HG03066 (cell line): ENCODE data around the gene TEKT1.
"Not testable (repeated sequence)": the region's sequence is repeated elsewhere in the genome, so short reads cannot be mapped to it uniquely, and the experiment has no call there.

Source experiments
- ATAC-seq: cut with Tn5 transposase; IDR thresholded peaks from one replicate; pipeline ENCODE4 v1.9.1; 2021; ENCODE audit warnings: low read depth; ENCODE audit not compliant: unreplicated experiment

The TEKT1 gene

DNA sequence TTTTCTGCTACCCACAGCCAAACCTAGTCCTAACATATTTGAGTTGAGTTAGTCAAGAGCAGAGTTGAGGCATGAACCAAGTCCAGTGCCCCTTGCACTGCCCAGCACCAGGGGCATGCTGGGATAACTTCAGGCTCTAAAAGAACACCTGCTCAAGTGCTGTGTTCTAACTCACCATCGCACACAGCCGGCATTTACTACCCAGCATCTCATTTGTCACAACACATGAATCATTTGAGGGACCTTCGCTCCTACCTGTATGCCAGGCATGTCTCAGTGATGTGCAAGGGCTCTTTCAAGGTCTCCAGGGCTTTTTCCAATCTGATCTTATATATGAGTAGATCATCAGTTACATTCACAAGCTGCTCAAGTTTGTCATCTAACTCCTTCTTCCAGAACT, 12.6 kb downstream of the TEKT1 start:
- no peak for ATAC-seq

DNA sequence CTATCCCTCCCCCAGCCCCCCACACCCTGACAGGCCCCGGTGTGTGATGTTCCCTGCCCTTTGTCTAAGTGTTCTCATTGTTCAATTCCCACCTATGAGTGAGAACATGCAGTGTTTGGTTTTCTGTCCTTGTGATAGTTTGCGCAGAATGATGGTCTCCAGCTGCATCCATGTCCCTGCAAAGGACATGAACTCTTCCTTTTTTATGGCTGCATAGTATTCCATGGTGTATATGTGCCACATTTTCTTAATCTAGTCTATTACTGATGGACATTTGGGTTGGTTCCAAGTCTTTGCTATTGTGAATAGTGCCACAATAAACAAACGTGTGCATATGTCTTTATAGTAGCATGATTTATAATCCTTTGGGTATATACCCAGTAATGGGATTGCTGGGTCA, 15.2 kb downstream of the TEKT1 start:
- not testable (repeated sequence) for ATAC-seq

DNA sequence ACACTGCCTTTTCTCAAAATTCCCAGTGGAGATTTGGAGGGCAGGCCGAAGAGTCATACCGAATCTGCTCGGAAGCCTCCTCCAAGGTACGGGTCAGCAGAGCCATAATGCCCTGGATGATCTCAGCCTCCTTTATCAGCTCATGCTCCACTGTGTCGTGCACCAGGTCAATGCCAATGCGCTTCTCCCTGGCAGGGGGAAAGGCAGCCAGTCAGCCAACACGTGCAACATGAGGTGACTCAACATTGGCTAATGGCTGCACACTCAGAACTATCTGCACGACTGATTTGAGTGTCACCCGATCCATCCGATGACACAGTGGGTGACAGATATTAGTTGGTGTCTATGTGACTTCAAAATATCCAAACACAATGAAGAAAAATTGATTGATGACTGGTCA, 15.8 kb downstream of the TEKT1 start:
- no peak for ATAC-seq

GRCh38 chr17:6812295-6812694, 19.2 kb downstream of the TEKT1 start:
- no peak for ATAC-seq

GRCh38 chr17:6811510-6811909, 20.0 kb downstream of the TEKT1 start:
- no peak for ATAC-seq

- ATAC-seq = no peak
Measured at GRCh38 chr17:6800422-6801027, 31.0 kb downstream of the TEKT1 start.

DNA sequence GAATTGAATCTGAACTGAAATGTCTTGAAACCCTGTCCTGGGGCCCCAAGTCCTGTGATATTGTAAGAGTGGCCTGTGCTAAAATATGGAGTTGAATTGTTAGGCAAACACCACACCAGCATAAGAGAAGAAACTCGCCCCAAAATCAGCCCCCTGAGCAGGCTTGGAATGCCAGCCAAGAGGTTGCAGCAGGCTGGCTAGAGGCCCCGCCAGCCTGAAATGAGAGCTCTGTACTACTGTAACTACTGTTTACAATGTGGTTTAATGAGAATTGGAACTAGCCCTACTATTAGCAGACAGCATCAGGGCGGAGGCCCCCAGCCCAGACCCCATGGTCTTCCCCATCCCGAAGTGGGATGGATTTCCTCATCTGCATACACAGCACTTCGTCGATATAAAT, 31.8 kb downstream of the TEKT1 start:
- no peak for ATAC-seq

DNA sequence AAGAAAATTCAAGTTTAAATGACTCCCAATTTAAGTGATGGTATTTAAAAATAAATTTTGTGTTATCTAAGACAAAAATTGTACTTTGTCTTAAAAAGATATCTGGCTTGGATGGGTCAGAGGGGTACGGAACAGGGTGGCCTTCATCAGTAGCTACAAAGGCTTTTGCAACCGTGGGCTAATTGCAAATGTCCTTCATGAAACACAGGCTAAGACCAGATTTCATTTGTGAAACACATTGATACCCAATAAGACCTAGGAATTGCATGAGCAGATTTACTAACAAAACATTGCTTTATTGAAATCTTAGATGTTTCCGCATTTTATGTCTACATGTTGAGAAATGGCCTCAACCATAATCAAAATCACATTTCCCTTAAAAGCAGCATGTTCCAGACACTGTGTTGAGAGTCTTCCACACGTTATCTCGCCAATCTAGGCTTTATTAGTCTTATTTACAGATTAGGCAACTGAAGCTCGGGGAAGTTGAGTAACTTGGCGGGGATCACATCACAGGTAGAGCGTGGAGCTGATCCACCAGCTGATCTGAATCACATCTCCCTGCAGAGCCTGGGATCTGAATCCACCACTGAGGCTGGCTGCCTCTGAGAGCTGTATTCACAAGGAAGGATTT, 33.7 kb downstream of the TEKT1 start:
- ATAC-seq = no peak

GRCh38 chr17:6796887-6797490, 34.5 kb downstream of the TEKT1 start:
- no peak for ATAC-seq

GRCh38 chr17:6796017-6796886, 35.3 kb downstream of the TEKT1 start:
- no peak for ATAC-seq

GRCh38 chr17:6793748-6794493, 37.6 kb downstream of the TEKT1 start:
- no peak for ATAC-seq

DNA sequence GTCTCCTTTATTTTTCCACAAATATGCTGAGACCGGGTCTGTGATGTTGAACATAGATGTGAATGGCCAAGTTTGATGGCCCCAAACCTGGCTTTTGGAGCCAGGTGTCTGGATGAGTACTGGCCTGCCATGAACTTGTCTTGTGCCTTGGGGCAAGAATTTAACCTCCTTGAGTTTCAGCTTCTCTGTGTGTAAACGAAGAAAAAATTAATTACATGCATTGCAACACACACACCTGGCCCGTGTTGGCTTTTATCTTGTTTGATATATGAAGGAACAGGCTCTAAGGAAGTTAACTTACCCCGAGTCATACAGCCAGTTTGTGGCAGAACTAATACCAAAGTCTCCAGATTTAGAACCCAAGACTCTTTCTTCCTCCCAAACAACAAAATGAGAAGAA, 42.4 kb downstream of the TEKT1 start:
- ATAC-seq = no peak

- no peak for ATAC-seq
Measured at GRCh38 chr17:6787081-6787693, 44.3 kb downstream of the TEKT1 start.

DNA sequence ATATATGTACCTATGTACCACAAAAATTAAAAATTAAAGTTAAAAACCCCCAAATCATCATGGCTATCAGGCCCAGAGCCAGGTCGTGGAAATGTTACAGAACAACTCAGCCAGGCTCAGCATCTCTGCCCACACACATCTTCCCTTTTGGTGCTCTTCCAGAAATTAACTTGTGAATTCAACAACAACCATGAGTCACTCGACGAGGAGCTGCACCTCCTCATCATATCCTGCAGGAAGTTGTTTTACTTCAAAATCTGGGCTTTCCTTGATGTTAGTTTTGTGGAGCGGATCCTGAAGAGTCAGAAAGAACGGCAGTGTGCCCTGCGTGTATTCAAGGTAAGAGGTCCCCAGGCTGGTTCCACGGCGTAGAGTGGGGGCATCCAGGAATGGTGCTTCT, 44.9 kb downstream of the TEKT1 start:
- ATAC-seq = no peak

- ATAC-seq = no peak
Measured at GRCh38 chr17:6782244-6782643, 49.3 kb downstream of the TEKT1 start.

GRCh38 chr17:6780886-6781285, 50.6 kb downstream of the TEKT1 start:
- ATAC-seq = no peak

- no peak for ATAC-seq
Measured at GRCh38 chr17:6780001-6780400, 51.5 kb downstream of the TEKT1 start.

- ATAC-seq = no peak
Measured at GRCh38 chr17:6779411-6779810, 52.1 kb downstream of the TEKT1 start.

DNA sequence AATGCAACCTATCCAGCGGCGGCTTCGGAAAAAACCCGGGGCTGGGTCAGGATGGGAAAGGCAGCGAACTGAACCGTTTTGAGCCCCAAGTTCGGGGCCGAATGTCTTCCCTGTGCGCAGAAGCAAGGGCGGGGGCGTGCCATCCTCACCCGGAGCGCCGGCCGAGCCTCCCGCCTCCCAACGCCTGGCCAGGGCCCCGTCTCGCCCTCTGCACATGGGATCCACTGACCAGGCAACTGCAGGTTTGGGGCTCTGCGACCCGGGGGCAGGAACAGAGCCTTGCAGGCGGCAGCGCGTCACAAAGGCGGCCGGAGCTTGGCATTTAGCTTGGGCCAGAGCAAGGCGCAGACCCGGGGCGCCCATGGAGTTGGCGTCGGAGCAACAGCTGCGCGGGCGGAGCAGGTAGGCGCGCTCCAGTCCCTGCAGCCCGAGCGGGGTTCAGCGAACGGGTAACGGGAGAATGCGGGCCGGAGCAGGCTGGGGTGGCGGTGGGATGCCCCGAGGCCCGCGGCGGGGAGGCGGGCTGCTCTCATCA, 55.6 kb downstream of the TEKT1 start, which contains the start of gene FBXO39:
Gene FBXO39, plus strand, starts transcription at position 345 of the 535 bp plus-strand sequence. CDS start 3,654 bp downstream, outside the sequence.
- ATAC-seq = no peak

DNA sequence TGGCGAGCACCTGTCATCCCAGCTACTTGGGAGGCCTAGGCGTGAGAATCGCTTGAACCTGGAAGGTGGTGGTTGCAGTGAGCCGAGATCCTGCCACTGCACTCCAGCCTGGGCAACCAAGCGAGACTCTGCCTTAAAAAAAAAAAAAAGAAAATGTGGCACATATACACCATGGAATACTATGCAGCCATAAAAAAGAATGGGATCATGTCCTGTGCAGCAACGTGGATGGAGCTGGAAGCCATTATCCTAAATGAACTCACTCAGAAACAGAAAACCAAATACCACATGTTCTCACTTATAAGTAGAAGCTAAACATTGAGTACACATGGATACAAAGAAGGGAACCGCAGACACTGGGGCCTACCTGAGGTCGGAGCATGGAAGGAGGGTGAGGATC, 56.6 kb downstream of the TEKT1 start:
- not testable (repeated sequence) for ATAC-seq
